CD4-positive, alpha-beta T cell treated with Interleukin-6 at 100 ng/mL for 8 hours (primary cell): ENCODE data around the gene SHISA9.

Source experiments
- DNase-seq: peaks from one replicate; pipeline ENCODE4 v3.0.0-alpha.2; 2020; ENCODE audit warnings: mixed read lengths, low spot score

The SHISA9 gene

DNA sequence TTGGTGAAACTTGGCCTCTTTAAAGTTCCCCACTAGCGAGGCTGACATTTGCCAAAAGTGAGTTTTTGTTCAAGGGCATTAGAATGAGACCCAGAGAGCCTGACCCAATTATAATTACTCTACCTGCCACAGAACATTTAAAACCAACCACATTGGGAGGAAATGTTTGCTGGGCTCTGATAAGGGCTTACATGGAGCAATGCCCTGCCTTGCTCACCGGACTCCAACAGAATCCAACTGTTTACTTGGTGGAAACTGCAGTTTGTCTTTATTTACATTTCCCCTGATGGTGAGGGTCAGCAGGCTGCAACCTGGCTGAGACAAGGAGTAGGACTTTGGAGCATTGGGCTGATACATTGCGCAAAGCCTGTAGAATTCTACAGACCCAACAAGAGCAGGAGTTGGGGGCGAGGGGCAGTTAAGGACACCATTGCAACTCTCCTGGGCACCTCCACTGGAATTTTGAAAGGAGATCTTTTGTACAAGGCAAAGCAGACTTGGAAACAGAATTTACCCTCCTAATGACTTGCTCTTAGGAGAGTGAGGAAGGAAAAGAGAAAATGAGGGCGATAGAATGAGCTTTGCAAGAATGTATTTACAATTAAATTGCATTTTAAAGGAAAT, 368.6 kb downstream of the SHISA9 start:
- DNase-seq, result no peak

DNA sequence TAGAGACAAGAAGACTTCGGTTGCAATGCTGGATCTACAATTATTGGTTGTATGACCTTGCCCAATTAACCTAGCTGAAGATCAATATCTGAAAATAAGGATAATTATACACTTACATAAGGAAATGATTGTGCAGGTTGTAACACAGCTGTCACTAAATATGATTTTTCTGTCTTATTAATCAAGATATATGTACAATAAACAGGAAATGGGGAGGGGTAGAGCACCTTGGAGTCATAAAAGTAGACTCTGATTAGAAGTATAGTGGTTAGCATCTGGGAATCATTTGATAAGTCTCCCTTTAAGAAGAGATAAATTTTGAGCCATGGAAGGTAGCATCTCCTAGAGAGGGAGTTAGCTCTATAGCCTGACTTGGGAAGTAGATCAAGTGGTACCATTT, 369.2 kb downstream of the SHISA9 start:
- DNase-seq, result no peak

DNA sequence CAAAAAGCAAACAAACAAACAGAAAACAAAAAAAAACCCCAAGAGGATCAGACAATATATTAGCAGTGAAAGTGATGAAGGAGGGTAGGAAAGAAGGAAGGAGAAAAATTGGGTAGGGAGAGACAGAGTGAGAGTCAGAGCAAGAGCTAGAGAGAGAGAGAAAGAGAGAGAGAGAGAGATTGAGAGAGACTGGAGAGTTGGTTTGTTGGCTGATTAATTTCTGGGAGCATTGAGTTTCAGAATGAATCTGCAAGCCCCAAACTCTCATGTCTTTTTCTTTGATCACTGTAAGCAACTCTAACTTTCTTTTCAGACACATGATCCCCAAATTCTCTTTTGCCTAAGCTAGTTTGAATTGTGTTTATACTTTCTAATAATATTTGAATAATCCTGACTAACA, 388.1 kb downstream of the SHISA9 start:
- DNase-seq, result no peak
